HL-60 (cell line): ENCODE measurements around the gene KCNA3.

Source experiments
- DNase-seq, 2 experiments: peaks; one replicate each; pipeline ENCODE4 v3.0.0-alpha.2; 2010 to 2020; ENCODE audit warnings: low read depth in 1 of 2, low spot score in 1 of 2
- H3K27ac ChIP-seq: fragments of 250-450 bp; sonication (Bioruptor Pico); replicated peaks from 2 replicates; pipeline ENCODE4 v1.5.1; 2020; ENCODE audit warnings: mild to moderate bottlenecking, moderate library complexity
- H3K27me3 ChIP-seq: fragments of 250-450 bp; sonication (Bioruptor Pico); 2 replicates; pipeline ENCODE4 v1.5.1; 2021; ENCODE audit warnings: mild to moderate bottlenecking, moderate library complexity; ENCODE audit not compliant: insufficient read depth, poor library complexity, severe bottlenecking
- H3K4me3 ChIP-seq: replicated peaks from 2 replicates; pipeline ENCODE4 v1.5.1; 2011; ENCODE audit warnings: mild to moderate bottlenecking, control low read depth, low read length; ENCODE audit not compliant: insufficient read depth
- GABPA ChIP-seq: IDR thresholded peaks from 2 replicates; pipeline ENCODE4 v1.6.1; 2012; ENCODE audit warnings: low read depth
- POLR2AphosphoS5 ChIP-seq: IDR thresholded peaks from 2 replicates; pipeline ENCODE4 v1.6.1; 2012; ENCODE audit warnings: low read depth
- SPI1 ChIP-seq: IDR thresholded peaks from 2 replicates; pipeline ENCODE4 v1.6.1; 2012; ENCODE audit warnings: low read depth, mild to moderate bottlenecking, borderline replicate concordance
- TF ChIP-seq, protein P1 (sequence below): IDR thresholded peaks from one replicate; pipeline ENCODE4 v1.5.1; 2011; ENCODE audit warnings: low read length, control low read depth, inconsistent platforms; ENCODE audit not compliant: insufficient read depth
- TF ChIP-seq, protein P2 (sequence below): IDR thresholded peaks from 2 replicates; pipeline ENCODE4 v1.6.1; 2012; ENCODE audit warnings: low read depth; ENCODE audit not compliant: insufficient replicate concordance

Gene KCNA3

DNA sequence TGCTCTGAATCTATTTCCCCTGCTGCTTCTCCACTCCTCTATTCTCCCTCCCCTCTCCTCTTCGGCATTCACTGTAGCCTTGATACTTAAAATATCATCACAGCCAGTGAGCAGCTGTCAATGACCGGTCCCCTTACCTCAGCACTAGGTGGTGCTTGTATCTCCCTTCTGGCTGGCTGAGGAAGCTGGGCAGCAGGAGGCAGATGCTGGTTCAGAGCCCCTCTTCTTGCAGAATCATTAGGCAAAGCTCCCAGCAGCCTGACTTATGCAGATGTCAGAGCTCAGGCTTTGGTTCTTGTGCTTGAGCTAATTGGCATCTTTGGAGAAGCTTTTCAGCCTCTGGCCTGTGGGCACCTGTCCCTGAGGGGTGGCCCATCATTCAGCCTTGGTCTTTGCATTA is 36.7 kb downstream of the KCNA3 start:
- TF ChIP-seq, protein P1, sequence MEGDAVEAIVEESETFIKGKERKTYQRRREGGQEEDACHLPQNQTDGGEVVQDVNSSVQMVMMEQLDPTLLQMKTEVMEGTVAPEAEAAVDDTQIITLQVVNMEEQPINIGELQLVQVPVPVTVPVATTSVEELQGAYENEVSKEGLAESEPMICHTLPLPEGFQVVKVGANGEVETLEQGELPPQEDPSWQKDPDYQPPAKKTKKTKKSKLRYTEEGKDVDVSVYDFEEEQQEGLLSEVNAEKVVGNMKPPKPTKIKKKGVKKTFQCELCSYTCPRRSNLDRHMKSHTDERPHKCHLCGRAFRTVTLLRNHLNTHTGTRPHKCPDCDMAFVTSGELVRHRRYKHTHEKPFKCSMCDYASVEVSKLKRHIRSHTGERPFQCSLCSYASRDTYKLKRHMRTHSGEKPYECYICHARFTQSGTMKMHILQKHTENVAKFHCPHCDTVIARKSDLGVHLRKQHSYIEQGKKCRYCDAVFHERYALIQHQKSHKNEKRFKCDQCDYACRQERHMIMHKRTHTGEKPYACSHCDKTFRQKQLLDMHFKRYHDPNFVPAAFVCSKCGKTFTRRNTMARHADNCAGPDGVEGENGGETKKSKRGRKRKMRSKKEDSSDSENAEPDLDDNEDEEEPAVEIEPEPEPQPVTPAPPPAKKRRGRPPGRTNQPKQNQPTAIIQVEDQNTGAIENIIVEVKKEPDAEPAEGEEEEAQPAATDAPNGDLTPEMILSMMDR: no peak
- TF ChIP-seq GABPA (no peak), POLR2AphosphoS5 (no peak), SPI1 (no peak)
- H3K27ac ChIP-seq: no peak overlapping the region
- no peak for DNase-seq
- H3K4me3 ChIP-seq: no peak overlapping the region
- H3K27me3 ChIP-seq: no peaks in the 10 kb centered on the region

DNA sequence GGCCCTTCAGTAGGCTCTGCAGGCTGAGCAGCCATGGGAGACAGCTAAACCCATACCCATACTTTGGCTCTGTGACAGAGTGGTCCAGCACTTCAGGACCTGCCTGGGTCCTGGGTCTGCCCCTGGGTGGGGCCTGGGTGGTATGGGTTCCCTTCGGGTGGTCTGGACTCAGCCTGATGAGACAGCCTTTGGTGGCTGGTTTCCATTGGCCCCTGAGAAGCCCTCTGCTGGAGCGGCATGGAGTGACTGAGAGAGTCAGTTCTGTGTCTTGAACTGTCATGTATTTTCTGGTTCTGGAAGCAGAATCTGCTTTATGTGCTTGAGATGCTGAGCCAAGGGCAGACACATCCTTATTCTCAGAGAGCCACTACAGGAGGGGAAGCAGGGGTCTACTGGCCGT is 37.3 kb downstream of the KCNA3 start:
- Histone ChIP-seq H3K27me3 (no peaks in the 10 kb centered on the region), H3K27ac (no peak overlapping the region), H3K4me3 (no peak overlapping the region)
- TF ChIP-seq GABPA (no peak), POLR2AphosphoS5 (no peak), SPI1 (no peak)
- TF ChIP-seq, protein P2, sequence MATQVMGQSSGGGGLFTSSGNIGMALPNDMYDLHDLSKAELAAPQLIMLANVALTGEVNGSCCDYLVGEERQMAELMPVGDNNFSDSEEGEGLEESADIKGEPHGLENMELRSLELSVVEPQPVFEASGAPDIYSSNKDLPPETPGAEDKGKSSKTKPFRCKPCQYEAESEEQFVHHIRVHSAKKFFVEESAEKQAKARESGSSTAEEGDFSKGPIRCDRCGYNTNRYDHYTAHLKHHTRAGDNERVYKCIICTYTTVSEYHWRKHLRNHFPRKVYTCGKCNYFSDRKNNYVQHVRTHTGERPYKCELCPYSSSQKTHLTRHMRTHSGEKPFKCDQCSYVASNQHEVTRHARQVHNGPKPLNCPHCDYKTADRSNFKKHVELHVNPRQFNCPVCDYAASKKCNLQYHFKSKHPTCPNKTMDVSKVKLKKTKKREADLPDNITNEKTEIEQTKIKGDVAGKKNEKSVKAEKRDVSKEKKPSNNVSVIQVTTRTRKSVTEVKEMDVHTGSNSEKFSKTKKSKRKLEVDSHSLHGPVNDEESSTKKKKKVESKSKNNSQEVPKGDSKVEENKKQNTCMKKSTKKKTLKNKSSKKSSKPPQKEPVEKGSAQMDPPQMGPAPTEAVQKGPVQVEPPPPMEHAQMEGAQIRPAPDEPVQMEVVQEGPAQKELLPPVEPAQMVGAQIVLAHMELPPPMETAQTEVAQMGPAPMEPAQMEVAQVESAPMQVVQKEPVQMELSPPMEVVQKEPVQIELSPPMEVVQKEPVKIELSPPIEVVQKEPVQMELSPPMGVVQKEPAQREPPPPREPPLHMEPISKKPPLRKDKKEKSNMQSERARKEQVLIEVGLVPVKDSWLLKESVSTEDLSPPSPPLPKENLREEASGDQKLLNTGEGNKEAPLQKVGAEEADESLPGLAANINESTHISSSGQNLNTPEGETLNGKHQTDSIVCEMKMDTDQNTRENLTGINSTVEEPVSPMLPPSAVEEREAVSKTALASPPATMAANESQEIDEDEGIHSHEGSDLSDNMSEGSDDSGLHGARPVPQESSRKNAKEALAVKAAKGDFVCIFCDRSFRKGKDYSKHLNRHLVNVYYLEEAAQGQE: no peak
- TF ChIP-seq, protein P1: no peak
- no peak for DNase-seq

DNA sequence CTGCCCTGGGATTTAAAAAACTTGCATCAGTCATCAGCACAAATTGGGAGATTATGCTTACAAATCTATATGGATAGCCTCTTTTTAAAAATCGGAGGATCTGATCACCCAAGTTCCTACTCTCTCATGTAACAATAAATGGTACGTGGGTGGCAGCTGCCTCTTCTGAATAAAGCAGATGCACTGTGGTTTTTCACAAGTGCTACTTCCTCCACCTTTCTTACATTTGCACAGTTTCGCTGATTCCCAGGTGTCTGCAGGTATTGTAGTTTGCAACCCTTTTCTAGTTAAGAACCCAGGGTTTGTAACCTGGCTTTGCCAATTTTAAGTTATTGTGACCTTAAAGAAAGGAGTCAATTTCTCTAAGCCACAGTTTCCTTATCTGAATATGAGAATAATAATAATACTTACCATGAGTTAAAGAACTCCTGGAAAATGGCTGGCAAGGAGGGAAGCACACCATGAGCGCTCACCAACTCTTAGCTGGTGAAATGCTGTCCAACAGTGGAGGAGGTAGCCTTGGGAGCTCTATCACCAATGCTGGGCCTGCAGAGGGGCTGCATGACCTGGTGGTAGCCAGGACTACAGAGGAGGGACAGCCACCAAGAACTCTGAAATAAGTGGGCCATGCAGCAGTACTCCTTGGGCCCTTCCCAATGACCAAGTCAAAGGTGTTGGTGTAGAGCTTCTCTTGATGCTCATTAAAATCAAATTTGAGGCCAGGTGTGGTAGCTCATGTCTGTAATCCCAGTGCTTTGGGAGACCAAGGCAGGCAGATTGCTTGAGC is 38.4 kb downstream of the KCNA3 start:
- no peak for DNase-seq
- Histone ChIP-seq H3K27me3 (no peaks in the 10 kb centered on the region), H3K27ac (no peak overlapping the region), H3K4me3 (no peak overlapping the region)
- TF ChIP-seq GABPA (no peak), SPI1 (no peak), POLR2AphosphoS5 (no peak)
- TF ChIP-seq, protein P2: no peak
- TF ChIP-seq, protein P1: no peak
